H1 (cell line): Measurements from ENCODE around the gene RBM26.

Experiments
- CTCF ChIP-seq, 3 experiments: IDR thresholded peaks; 1 replicate in 2 of 3; 2 replicates in 1 of 3; pipeline versions ENCODE4 v1.5.1 to v1.6.1; 2011; ENCODE audit warnings: low read length in 3 of 3, mild to moderate bottlenecking in 3 of 3, inconsistent platforms in 2 of 3, low read depth in 1 of 3, moderate library complexity in 1 of 3; ENCODE audit not compliant: insufficient read depth in 1 of 3; ENCODE audit errors: control extremely low read depth in 1 of 3
- EZH2 ChIP-seq: fragments of 200-600 bp; sonication (generic); IDR thresholded peaks from 2 replicates; pipeline ENCODE4 v1.7.1; 2012; ENCODE audit warnings: low read depth, mild to moderate bottlenecking, moderate library complexity, low read length, inconsistent platforms; ENCODE audit not compliant: severe bottlenecking
- JUND ChIP-seq: IDR thresholded peaks from 2 replicates; pipeline ENCODE4 v1.6.1; 2011; ENCODE audit warnings: mild to moderate bottlenecking, improper control_type of control experiment, low read length
- MAFK ChIP-seq: IDR thresholded peaks from 2 replicates; pipeline ENCODE4 v1.6.1; 2012; ENCODE audit warnings: low read depth, mild to moderate bottlenecking, improper control_type of control experiment, low read length
- POLR2AphosphoS5 ChIP-seq: IDR thresholded peaks from 2 replicates; pipeline ENCODE4 v1.6.1; 2011; ENCODE audit warnings: low read depth, low read length
- RFX5 ChIP-seq: IDR thresholded peaks from 2 replicates; pipeline ENCODE4 v1.6.1; 2011; ENCODE audit warnings: low read depth, low read length, improper control_type of control experiment, borderline replicate concordance
- ZNF274 ChIP-seq: IDR thresholded peaks from 2 replicates; pipeline ENCODE4 v1.7.0; 2012; ENCODE audit warnings: low read length, borderline replicate concordance; ENCODE audit errors: extremely low read depth
- TF ChIP-seq, protein P1 (sequence below): IDR thresholded peaks from 2 replicates; pipeline ENCODE4 v1.6.1; 2011; ENCODE audit warnings: low read length, improper control_type of control experiment
- TF ChIP-seq, protein P2 (sequence below): IDR thresholded peaks from 2 replicates; pipeline ENCODE4 v1.6.1; 2012; ENCODE audit warnings: inconsistent platforms

- TF ChIP-seq, protein P1, sequence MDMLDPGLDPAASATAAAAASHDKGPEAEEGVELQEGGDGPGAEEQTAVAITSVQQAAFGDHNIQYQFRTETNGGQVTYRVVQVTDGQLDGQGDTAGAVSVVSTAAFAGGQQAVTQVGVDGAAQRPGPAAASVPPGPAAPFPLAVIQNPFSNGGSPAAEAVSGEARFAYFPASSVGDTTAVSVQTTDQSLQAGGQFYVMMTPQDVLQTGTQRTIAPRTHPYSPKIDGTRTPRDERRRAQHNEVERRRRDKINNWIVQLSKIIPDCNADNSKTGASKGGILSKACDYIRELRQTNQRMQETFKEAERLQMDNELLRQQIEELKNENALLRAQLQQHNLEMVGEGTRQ, result no peak
- TF ChIP-seq CTCF (IDR thresholded peaks at IDR 0.05; ENCODE audit: control extremely low read depth in 1 of 3, insufficient read depth in 1 of 3, low read depth in 1 of 3, low read length in 3 of 3), result no peak
- no peak for TF ChIP-seq RFX5
- TF ChIP-seq POLR2AphosphoS5, result no peak
- TF ChIP-seq ZNF274, result no peak
- TF ChIP-seq MAFK, result no peak
- TF ChIP-seq JUND, result no peak
- TF ChIP-seq, protein P2, sequence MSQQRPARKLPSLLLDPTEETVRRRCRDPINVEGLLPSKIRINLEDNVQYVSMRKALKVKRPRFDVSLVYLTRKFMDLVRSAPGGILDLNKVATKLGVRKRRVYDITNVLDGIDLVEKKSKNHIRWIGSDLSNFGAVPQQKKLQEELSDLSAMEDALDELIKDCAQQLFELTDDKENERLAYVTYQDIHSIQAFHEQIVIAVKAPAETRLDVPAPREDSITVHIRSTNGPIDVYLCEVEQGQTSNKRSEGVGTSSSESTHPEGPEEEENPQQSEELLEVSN, result no peak
- TF ChIP-seq EZH2, result no peak
Observed at GRCh38 chr13:79297128-79297527, 108.9 kb downstream of the RBM26 start.
